ENCODE results near the gene VWA5B1. TPM values are rescaled to one million over a fixed set of nuclear protein-coding genes. Genes with fewer than 3 reads are reported as not detected.
A peak's percentile ranks its signal among the peaks of the same experiment; 100 is the strongest.

Gene VWA5B1
- total and polyA plus RNA-seq, 2 of the 8 experiments (the other 6 are each of a cell fraction or from before 2014, with no cell fraction given) = 0.54 to 2.3 TPM

DNA sequence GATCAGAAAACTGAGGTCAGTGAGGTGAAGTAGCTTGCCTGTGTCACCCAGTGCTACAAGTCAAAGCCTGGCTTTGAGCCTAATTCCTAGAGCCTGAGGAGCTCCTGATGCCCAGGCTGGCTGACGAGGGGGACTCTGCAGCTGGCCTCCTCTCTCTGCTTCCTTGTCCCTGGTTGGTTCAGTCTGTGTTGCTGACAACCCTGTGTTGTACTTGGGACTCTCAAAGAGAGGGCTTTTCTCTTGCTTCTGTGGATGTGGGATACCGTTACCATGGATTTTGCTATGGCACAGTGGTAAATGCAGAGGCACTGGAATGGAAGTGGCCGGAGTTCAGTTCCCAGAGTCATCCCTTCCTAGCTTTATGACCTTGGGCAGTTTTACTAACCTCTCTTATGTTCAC lies 8.0 kb downstream of the VWA5B1 start:
- CTCF ChIA-PET (ENCODE audit: partially characterized antibody) = interaction anchor here (0.6 to 2.3 kb wide), 8 partner anchors 25 to 422 kb away, joined by 3 to 10 read pairs (median 4); no protein-coding TSS in a partner anchor
- Histone ChIP-seq H3K27ac (ENCODE audit: low read depth, low read length) (no peak overlapping the region), H3K4me3 (ENCODE audit: extremely low read depth in 1 of 4, insufficient read depth in 2 of 4, low read depth in 3 of 4, low read length in 4 of 4) (no peak overlapping the region), H2BK120ac (replicated peaks; ENCODE audit: low read depth, low read length) (no peak overlapping the region), H4K91ac (replicated peaks; ENCODE audit: insufficient read length, low read length) (no peak overlapping the region), H2BK12ac (ENCODE audit: low read depth, low read length) (no peak overlapping the region), H4K20me1 (replicated peaks in 1 of 2; ENCODE audit: control insufficient read depth in 1 of 2, insufficient read depth in 2 of 2, low read length in 2 of 2) (no peaks in the 10 kb centered on the region), H3K18ac (ENCODE audit: extremely low read depth, low read length) (no peak overlapping the region), H3K79me2 (ENCODE audit: control insufficient read depth in 1 of 2, insufficient read depth in 2 of 2, low read length in 2 of 2) (no peaks in the 10 kb centered on the region), H3K27me3 (replicated peaks in 1 of 4; ENCODE audit: control insufficient read depth in 3 of 4, extremely low read depth in 1 of 4, insufficient read depth in 3 of 4, low read length in 3 of 4) (no peaks in the 10 kb centered on the region), H3K4ac (replicated peaks; ENCODE audit: insufficient read length, low read depth, low read length) (peak overlapping the region; percentile 13), H4K8ac (ENCODE audit: extremely low read depth, insufficient read depth, low read length) (no peak overlapping the region), H3K4me1 (replicated peaks in 1 of 4; ENCODE audit: control insufficient read depth in 3 of 4, insufficient read depth in 4 of 4, low read length in 3 of 4) (no peaks in the 10 kb centered on the region), H3K23me2 (ENCODE audit: low read depth, low read length) (no peaks in the 10 kb centered on the region), H2BK20ac (ENCODE audit: low read length) (no peak overlapping the region), H3K79me1 (ENCODE audit: low read depth, low read length) (no peaks in the 10 kb centered on the region), H3K56ac (replicated peaks; ENCODE audit: insufficient read length, low read depth, low read length) (no peak overlapping the region), H4K5ac (ENCODE audit: insufficient read length, low read depth, low read length) (no peak overlapping the region), H3K36me3 (ENCODE audit: control insufficient read depth in 2 of 4, insufficient read depth in 4 of 4, low read length in 3 of 4) (no peaks in the 10 kb centered on the region), H2AFZ (ENCODE audit: low read length) (no peak overlapping the region), H3K4me2 (ENCODE audit: insufficient read depth in 1 of 2, low read depth in 2 of 2, low read length in 2 of 2) (no peak overlapping the region), H2AK5ac (ENCODE audit: low read depth, low read length) (no peak overlapping the region), H3K23ac (ENCODE audit: insufficient read length) (no peak overlapping the region), H2BK15ac (ENCODE audit: low read length) (no peak overlapping the region), H3K9me3 (ENCODE audit: insufficient read depth in 2 of 2, low read depth in 1 of 2, low read length in 1 of 2) (no peaks in the 10 kb centered on the region), H3K14ac (ENCODE audit: insufficient read length) (no peak overlapping the region), H2BK5ac (ENCODE audit: low read depth, low read length) (no peak overlapping the region), H3K9ac (replicated peaks in 1 of 4; ENCODE audit: extremely low read depth in 1 of 4, low read depth in 3 of 4, low read length in 3 of 4) (no peak overlapping the region)
- FAIRE-seq = no peak
- WGBS, 2 experiments (ENCODE audit: extremely low coverage in 1 of 2, insufficient coverage in 1 of 2, insufficient read length in 1 of 2, insufficient replicate concordance in 2 of 2, low coverage in 1 of 2, low lambda C conversion rate in 2 of 2, missing lambda C conversion rate in 1 of 2) = 96% methylated on average over 3 of the region's 3 CpGs; no CpG with 5 or more reads in 1 of the 2 experiments
- POLR2A ChIA-PET (ENCODE audit: partially characterized antibody) = no interaction called here
- no peak for DNase-seq (ENCODE audit: low read depth in 1 of 2, low spot score in 2 of 2)
- TF ChIP-seq SUZ12 (IDR thresholded peaks at IDR 0.05; ENCODE audit: low read length) (no peak), CBX5 (IDR thresholded peaks at IDR 0.05; ENCODE audit: low read depth, low read length) (no peak), SIRT6 (IDR thresholded peaks at IDR 0.05; ENCODE audit: low read length) (no peak), RXRA (IDR thresholded peaks at IDR 0.05; ENCODE audit: insufficient read depth, low read depth, low read length) (no peak), HDAC2 (IDR thresholded peaks at IDR 0.05; ENCODE audit: borderline replicate concordance in 1 of 2, low read depth in 2 of 2, low read length in 2 of 2) (no peak), KDM4A (IDR thresholded peaks at IDR 0.05; ENCODE audit: low read depth, low read length, severe bottlenecking) (no peak), CEBPB (IDR thresholded peaks at IDR 0.05; ENCODE audit: low read depth, low read length) (no peak), CREB1 (IDR thresholded peaks at IDR 0.05) (no peak), ASH2L (IDR thresholded peaks at IDR 0.05; ENCODE audit: low read length) (no peak), EZH2 (IDR thresholded peaks at IDR 0.05; ENCODE audit: low read depth, low read length, severe bottlenecking) (no peak), POU5F1 (IDR thresholded peaks at IDR 0.05; ENCODE audit: low read depth, low read length) (no peak), NANOG (IDR thresholded peaks at IDR 0.05; ENCODE audit: insufficient read depth, low read depth, low read length, poor library complexity, severe bottlenecking) (no peak), SIN3A (conservative IDR thresholded peaks at IDR 0.05 in 1 of 2, IDR thresholded peaks at IDR 0.05 in 1 of 2; ENCODE audit: low read depth in 1 of 2, low read length in 2 of 2) (no peak), SAP30 (IDR thresholded peaks at IDR 0.05; ENCODE audit: insufficient read depth, insufficient replicate concordance, low read length) (no peak)

All from H1 (cell line).